ENCODE results near the gene CNTNAP2.

Gene CNTNAP2

GRCh38 chr7:147078312-147078711 lies 961.7 kb downstream of the CNTNAP2 start:
- ChIA-PET POLR2A (no interaction called here), CTCF (no interaction called here)
- H3K4me1 ChIP-seq (ENCODE audit: control extremely low read depth in 1 of 4, control insufficient read depth in 4 of 4, insufficient read depth in 4 of 4, low read length in 3 of 4) = no peaks in the 10 kb centered on the region
- WGBS (ENCODE audit: insufficient coverage) = 90% methylated on average over 2 of the region's 3 CpGs
- no peak overlapping the region for H3K4me3 ChIP-seq (ENCODE audit: control insufficient read depth in 1 of 7, extremely low read depth in 1 of 7, insufficient read depth in 4 of 7, low read depth in 2 of 7, low read length in 6 of 7)
- no peaks in the 10 kb centered on the region for H3K36me3 ChIP-seq (ENCODE audit: control insufficient read depth in 4 of 4, insufficient read depth in 4 of 4, low read length in 3 of 4)
- DNase-seq = no peak
- H3K27ac ChIP-seq (ENCODE audit: insufficient read depth in 1 of 2, low read depth in 1 of 2, low read length in 2 of 2, poor library complexity in 1 of 2, severe bottlenecking in 2 of 2) = no peak overlapping the region
- no peaks in the 10 kb centered on the region for H3K27me3 ChIP-seq (replicated peaks in 2 of 5; ENCODE audit: control insufficient read depth in 4 of 5, insufficient read depth in 5 of 5, low read length in 4 of 5)
- no peaks in the 10 kb centered on the region for H3K9me3 ChIP-seq (ENCODE audit: control extremely low read depth in 1 of 5, control insufficient read depth in 4 of 5, insufficient read depth in 2 of 5, low read depth in 1 of 5, low read length in 4 of 5)

DNA sequence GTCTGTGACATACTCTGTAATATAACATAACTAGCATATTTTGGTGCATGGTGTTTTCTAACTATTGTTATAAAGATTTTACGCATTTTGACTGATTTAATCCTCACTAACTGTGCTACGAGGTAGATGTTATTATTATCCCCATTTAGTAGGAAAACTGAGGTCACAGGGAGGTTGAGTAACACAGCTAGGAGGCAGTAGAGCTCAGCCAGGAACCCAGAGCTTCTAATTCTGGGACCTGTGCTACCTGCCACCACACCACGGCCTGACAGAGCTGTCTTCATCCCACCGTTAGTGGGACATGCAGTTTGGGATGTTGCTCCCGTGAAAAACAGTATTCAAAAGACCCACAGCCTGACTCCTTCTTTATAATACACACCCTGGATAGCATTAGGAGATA lies 962.5 kb downstream of the CNTNAP2 start:
- ChIA-PET POLR2A (no interaction called here), CTCF (no interaction called here)
- WGBS (ENCODE audit: insufficient coverage) = 100% methylated on average over 2 of the region's 5 CpGs
- Histone ChIP-seq H3K4me1 (ENCODE audit: control extremely low read depth in 1 of 4, control insufficient read depth in 4 of 4, insufficient read depth in 4 of 4, low read length in 3 of 4) (no peaks in the 10 kb centered on the region), H3K4me3 (ENCODE audit: control insufficient read depth in 1 of 7, extremely low read depth in 1 of 7, insufficient read depth in 4 of 7, low read depth in 2 of 7, low read length in 6 of 7) (no peak overlapping the region), H3K27ac (ENCODE audit: insufficient read depth in 1 of 2, low read depth in 1 of 2, low read length in 2 of 2, poor library complexity in 1 of 2, severe bottlenecking in 2 of 2) (no peak overlapping the region), H3K9me3 (ENCODE audit: control extremely low read depth in 1 of 5, control insufficient read depth in 4 of 5, insufficient read depth in 2 of 5, low read depth in 1 of 5, low read length in 4 of 5) (no peaks in the 10 kb centered on the region), H3K36me3 (ENCODE audit: control insufficient read depth in 4 of 4, insufficient read depth in 4 of 4, low read length in 3 of 4) (no peaks in the 10 kb centered on the region), H3K27me3 (replicated peaks in 2 of 5; ENCODE audit: control insufficient read depth in 4 of 5, insufficient read depth in 5 of 5, low read length in 4 of 5) (no peaks in the 10 kb centered on the region)
- DNase-seq = no peak

GRCh38 chr7:147079921-147080420 lies 963.4 kb downstream of the CNTNAP2 start:
- Histone ChIP-seq H3K36me3 (ENCODE audit: control insufficient read depth in 4 of 4, insufficient read depth in 4 of 4, low read length in 3 of 4) (no peaks in the 10 kb centered on the region), H3K27me3 (replicated peaks in 2 of 5; ENCODE audit: control insufficient read depth in 4 of 5, insufficient read depth in 5 of 5, low read length in 4 of 5) (no peaks in the 10 kb centered on the region), H3K9me3 (ENCODE audit: control extremely low read depth in 1 of 5, control insufficient read depth in 4 of 5, insufficient read depth in 2 of 5, low read depth in 1 of 5, low read length in 4 of 5) (no peaks in the 10 kb centered on the region), H3K4me1 (ENCODE audit: control extremely low read depth in 1 of 4, control insufficient read depth in 4 of 4, insufficient read depth in 4 of 4, low read length in 3 of 4) (no peaks in the 10 kb centered on the region), H3K4me3 (ENCODE audit: control insufficient read depth in 1 of 7, extremely low read depth in 1 of 7, insufficient read depth in 4 of 7, low read depth in 2 of 7, low read length in 6 of 7) (no peak overlapping the region), H3K27ac (ENCODE audit: insufficient read depth in 1 of 2, low read depth in 1 of 2, low read length in 2 of 2, poor library complexity in 1 of 2, severe bottlenecking in 2 of 2) (no peak overlapping the region)
- ChIA-PET CTCF (no interaction called here), POLR2A (no interaction called here)
- WGBS (ENCODE audit: insufficient coverage) = no CpG with 5 or more reads among the region's 2 CpGs
- DNase-seq = no peak

DNA sequence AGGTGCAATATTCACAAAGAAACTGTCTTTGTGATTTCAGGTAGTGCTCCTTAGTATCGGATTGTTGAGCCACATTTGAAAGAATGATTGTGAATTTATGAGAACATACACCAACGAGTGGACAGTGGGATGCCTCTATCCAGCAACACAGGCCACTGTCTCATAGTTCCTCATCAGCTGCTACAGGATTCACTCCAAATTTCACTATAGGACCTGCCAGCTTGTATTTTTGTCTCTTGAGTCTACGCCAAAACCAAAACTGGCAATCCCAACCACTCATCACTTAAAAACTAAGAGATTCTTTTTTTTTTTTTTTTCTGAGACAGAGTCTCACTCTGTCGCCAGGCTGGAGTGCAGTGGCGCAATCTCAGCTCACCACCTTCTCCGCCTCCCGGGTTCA lies 964.5 kb downstream of the CNTNAP2 start:
- H3K27me3 ChIP-seq (replicated peaks in 2 of 5; ENCODE audit: control insufficient read depth in 4 of 5, insufficient read depth in 5 of 5, low read length in 4 of 5) = no peaks in the 10 kb centered on the region
- 100% methylated on average over 3 of the region's 7 CpGs for WGBS (ENCODE audit: insufficient coverage)
- H3K27ac ChIP-seq (ENCODE audit: insufficient read depth in 1 of 2, low read depth in 1 of 2, low read length in 2 of 2, poor library complexity in 1 of 2, severe bottlenecking in 2 of 2) = no peak overlapping the region
- no peaks in the 10 kb centered on the region for H3K9me3 ChIP-seq (ENCODE audit: control extremely low read depth in 1 of 5, control insufficient read depth in 4 of 5, insufficient read depth in 2 of 5, low read depth in 1 of 5, low read length in 4 of 5)
- H3K36me3 ChIP-seq (ENCODE audit: control insufficient read depth in 4 of 4, insufficient read depth in 4 of 4, low read length in 3 of 4) = no peaks in the 10 kb centered on the region
- H3K4me3 ChIP-seq (ENCODE audit: control insufficient read depth in 1 of 7, extremely low read depth in 1 of 7, insufficient read depth in 4 of 7, low read depth in 2 of 7, low read length in 6 of 7) = no peak overlapping the region
- no peaks in the 10 kb centered on the region for H3K4me1 ChIP-seq (ENCODE audit: control extremely low read depth in 1 of 4, control insufficient read depth in 4 of 4, insufficient read depth in 4 of 4, low read length in 3 of 4)
- ChIA-PET POLR2A (no interaction called here), CTCF (no interaction called here)
- DNase-seq = no peak

GRCh38 chr7:147089051-147089461 lies 972.5 kb downstream of the CNTNAP2 start:
- Histone ChIP-seq H3K27ac (ENCODE audit: insufficient read depth in 1 of 2, low read depth in 1 of 2, low read length in 2 of 2, poor library complexity in 1 of 2, severe bottlenecking in 2 of 2) (no peak overlapping the region), H3K36me3 (ENCODE audit: control insufficient read depth in 4 of 4, insufficient read depth in 4 of 4, low read length in 3 of 4) (no peaks in the 10 kb centered on the region), H3K4me1 (ENCODE audit: control extremely low read depth in 1 of 4, control insufficient read depth in 4 of 4, insufficient read depth in 4 of 4, low read length in 3 of 4) (peaks cover 0 to 4% (median 3%) of the 10 kb centered on the region in 4 experiments), H3K9me3 (ENCODE audit: control extremely low read depth in 1 of 5, control insufficient read depth in 4 of 5, insufficient read depth in 2 of 5, low read depth in 1 of 5, low read length in 4 of 5) (peaks cover 0 to 4% (median 0%) of the 10 kb centered on the region in 5 experiments), H3K4me3 (ENCODE audit: control insufficient read depth in 1 of 7, extremely low read depth in 1 of 7, insufficient read depth in 4 of 7, low read depth in 2 of 7, low read length in 6 of 7) (no peak overlapping the region), H3K27me3 (replicated peaks in 2 of 5; ENCODE audit: control insufficient read depth in 4 of 5, insufficient read depth in 5 of 5, low read length in 4 of 5) (no peaks in the 10 kb centered on the region)
- WGBS (ENCODE audit: insufficient coverage) = 100% methylated on average over 4 of the region's 4 CpGs
- POLR2A ChIA-PET = no interaction called here
- no peak for DNase-seq
- CTCF ChIA-PET = no interaction called here

DNA sequence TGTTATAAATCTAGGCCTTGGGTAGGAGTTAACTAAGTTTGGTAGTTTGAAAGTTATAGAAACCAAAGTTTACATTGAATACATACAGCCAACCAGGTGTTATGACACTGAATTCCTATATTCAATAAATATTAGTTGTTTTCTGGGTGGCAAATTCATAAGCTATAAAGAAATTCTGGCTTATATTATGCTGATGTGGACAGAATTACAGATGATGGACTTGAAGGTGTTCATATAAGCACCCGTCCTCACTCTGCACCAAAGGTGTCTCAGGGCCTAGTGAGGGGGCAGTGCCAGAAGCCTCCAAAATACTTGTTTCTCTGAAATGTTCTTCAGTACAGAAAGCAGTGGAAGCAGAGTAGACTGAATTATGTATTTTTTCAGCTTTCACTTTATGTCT lies 973.0 kb downstream of the CNTNAP2 start:
- no peaks in the 10 kb centered on the region for H3K27me3 ChIP-seq (replicated peaks in 2 of 5; ENCODE audit: control insufficient read depth in 4 of 5, insufficient read depth in 5 of 5, low read length in 4 of 5)
- CTCF ChIA-PET = no interaction called here
- WGBS (ENCODE audit: insufficient coverage) = 100% methylated on average over 1 of the region's 1 CpG
- no peak overlapping the region for H3K27ac ChIP-seq (ENCODE audit: insufficient read depth in 1 of 2, low read depth in 1 of 2, low read length in 2 of 2, poor library complexity in 1 of 2, severe bottlenecking in 2 of 2)
- H3K4me1 ChIP-seq (ENCODE audit: control extremely low read depth in 1 of 4, control insufficient read depth in 4 of 4, insufficient read depth in 4 of 4, low read length in 3 of 4) = peaks cover 0 to 4% (median 3%) of the 10 kb centered on the region in 4 experiments
- peaks cover 0 to 4% (median 0%) of the 10 kb centered on the region in 5 experiments for H3K9me3 ChIP-seq (ENCODE audit: control extremely low read depth in 1 of 5, control insufficient read depth in 4 of 5, insufficient read depth in 2 of 5, low read depth in 1 of 5, low read length in 4 of 5)
- no peak for DNase-seq
- POLR2A ChIA-PET = no interaction called here
- no peak overlapping the region for H3K4me3 ChIP-seq (ENCODE audit: control insufficient read depth in 1 of 7, extremely low read depth in 1 of 7, insufficient read depth in 4 of 7, low read depth in 2 of 7, low read length in 6 of 7)
- H3K36me3 ChIP-seq (ENCODE audit: control insufficient read depth in 4 of 4, insufficient read depth in 4 of 4, low read length in 3 of 4) = no peaks in the 10 kb centered on the region

- peaks cover 0 to 4% (median 0%) of the 10 kb centered on the region in 4 experiments for H3K4me1 ChIP-seq (ENCODE audit: control extremely low read depth in 1 of 4, control insufficient read depth in 4 of 4, insufficient read depth in 4 of 4, low read length in 3 of 4)
- ChIA-PET CTCF (no interaction called here), POLR2A (no interaction called here)
- H3K4me3 ChIP-seq (ENCODE audit: control insufficient read depth in 1 of 7, extremely low read depth in 1 of 7, insufficient read depth in 4 of 7, low read depth in 2 of 7, low read length in 6 of 7) = no peak overlapping the region
- H3K27ac ChIP-seq (ENCODE audit: insufficient read depth in 1 of 2, low read depth in 1 of 2, low read length in 2 of 2, poor library complexity in 1 of 2, severe bottlenecking in 2 of 2) = no peak overlapping the region
- WGBS (ENCODE audit: insufficient coverage) = 60% methylated on average over 1 of the region's 2 CpGs
- H3K9me3 ChIP-seq (ENCODE audit: control extremely low read depth in 1 of 5, control insufficient read depth in 4 of 5, insufficient read depth in 2 of 5, low read depth in 1 of 5, low read length in 4 of 5) = peaks cover 0 to 4% (median 2%) of the 10 kb centered on the region in 5 experiments
- DNase-seq = no peak
- H3K27me3 ChIP-seq (replicated peaks in 2 of 5; ENCODE audit: control insufficient read depth in 4 of 5, insufficient read depth in 5 of 5, low read length in 4 of 5) = no peaks in the 10 kb centered on the region
- no peaks in the 10 kb centered on the region for H3K36me3 ChIP-seq (ENCODE audit: control insufficient read depth in 4 of 4, insufficient read depth in 4 of 4, low read length in 3 of 4)
Observed at GRCh38 chr7:147096629-147097028, 980.0 kb downstream of the CNTNAP2 start.

All from common myeloid progenitor, CD34-positive (primary cell).